ENCODE data around the gene GRHPR.
"Not testable (repeated sequence)": the region's sequence is repeated elsewhere in the genome, so short reads cannot be mapped to it uniquely, and the experiment has no call there.

The GRHPR gene

DNA sequence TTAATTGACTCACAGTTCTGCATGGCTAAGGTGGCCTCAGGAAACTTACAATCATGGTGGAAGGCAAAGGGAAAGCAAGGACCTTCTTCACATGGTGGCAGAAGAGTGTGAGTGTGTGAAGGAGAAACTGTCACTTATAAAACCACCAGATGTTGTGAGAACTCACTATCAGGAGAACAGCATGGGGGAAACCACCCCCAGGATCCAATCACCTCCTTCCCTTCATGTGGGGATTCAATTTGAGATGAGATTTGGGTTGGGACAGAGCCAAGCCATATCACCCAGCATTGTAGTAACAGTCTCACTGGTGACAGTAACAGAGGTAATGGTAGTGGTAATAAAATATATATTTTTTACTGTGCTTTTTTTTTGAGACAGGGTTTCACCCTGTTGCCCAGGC lies 24.6 kb downstream of the GRHPR start:
- DNase-seq (ENCODE audit: low read depth): no peak

DNA sequence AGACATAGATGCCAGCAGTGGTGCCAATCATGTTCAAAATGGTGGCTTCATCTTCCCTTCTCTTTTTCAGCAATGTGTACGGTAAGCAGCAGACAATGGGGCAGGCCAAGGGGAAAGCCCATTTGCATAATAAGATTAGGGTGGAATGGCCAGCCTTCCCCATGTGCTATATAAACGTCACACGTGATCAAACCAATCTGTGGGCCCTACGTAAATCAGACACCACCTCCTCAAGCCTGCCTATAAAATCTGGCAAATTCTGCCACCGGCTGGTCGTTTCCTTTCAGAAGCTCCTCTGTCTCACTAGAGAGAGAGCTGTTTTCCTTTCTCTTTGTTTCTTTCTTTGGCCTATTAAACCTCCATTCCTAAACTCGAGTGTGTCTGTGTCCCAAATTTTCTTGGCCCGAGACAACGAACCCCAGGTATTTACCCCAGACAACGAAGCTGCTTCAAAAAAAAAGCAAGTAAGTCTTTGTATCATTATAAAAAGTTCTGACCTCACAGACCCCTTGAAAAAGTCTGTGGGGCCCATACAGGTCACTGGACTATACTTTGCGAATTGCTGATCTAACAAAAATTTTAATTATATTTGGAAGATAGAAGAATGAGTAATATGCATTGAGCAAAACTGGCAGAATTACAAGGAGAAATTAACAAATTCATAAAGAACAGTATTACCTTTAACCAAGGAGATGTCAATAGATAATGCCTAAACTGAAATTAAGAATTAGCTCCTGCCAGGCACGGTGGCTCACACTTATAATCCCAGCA lies 27.6 kb downstream of the GRHPR start:
- no peak for DNase-seq (ENCODE audit: low read depth)

DNA sequence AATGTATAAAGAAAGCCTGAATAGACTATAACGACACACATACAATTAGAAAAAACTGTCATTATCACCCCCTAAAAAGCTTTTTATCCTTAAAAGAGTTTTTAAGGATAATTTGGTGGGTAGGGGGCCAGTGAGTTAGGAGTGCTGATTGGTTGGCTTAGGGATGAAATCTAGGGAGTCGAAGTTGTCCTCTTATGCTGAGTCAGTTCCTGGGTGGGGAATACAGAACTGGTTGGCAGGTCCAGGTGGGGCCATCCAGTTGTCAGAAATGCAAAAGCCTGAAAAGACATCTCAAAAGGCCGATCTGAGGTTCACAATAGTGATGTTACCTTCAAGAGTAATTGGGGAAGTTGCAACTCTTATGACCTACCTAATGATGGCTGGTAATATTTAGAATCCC lies 29.1 kb downstream of the GRHPR start:
- DNase-seq (ENCODE audit: low read depth): no peak

DNA sequence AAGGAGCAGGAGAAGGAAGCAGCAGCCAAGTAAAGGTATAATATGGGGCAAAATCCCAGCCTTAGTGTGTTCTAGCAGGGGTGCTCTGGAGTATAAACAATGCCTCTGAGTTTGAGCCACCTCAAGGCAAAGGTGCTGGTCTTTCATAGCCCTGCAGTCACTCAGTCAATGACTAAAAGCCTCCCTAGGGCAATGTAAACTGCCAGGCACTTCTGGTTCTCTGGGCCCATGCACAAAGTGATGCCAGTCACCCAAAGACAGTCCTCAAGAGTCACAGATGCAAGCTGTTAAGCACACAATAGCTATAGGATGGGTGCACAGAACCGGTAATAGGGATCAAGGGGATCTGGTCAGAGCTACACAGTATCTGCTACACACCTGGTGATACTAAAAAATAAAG lies 30.1 kb downstream of the GRHPR start:
- DNase-seq (ENCODE audit: low read depth): no peak

DNA sequence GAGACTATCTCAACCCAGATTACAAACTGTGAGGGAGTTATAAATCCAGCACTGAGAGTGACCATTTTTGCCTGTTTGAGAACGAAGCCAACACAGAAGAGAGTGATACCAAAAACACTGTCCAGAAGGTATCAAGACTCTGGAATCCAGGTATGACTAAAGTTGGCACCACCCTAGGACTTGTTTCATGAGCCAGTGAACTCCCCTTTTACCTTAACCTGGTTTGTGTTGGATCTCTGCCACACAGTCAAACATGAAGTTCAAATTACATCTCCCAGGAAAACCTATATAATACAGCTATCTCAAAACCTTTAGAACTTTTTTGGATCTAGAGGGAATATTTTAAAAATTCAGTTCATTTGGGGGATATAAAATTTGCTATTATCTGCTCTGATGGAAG lies 31.3 kb downstream of the GRHPR start:
- DNase-seq (ENCODE audit: low read depth): no peak

DNA sequence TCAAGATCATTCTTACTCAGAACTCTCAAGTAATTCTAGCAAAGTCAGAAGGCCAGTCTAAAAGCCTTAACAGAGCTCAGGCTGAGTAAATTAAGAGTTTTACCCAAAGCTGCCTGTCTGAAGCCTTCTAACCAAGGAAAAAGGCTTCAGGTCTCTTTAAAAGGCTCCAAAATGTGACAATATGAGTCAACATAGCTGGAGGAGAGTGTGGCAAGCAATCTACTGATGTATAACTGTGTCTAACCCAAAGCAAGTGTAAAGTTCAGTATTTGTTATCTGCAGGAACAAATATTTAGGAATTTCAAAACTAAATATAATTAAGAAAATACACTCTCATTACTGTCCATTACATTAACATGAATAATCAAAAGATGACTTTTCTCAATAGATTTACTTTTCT lies 31.7 kb downstream of the GRHPR start:
- DNase-seq (ENCODE audit: low read depth): no peak

DNA sequence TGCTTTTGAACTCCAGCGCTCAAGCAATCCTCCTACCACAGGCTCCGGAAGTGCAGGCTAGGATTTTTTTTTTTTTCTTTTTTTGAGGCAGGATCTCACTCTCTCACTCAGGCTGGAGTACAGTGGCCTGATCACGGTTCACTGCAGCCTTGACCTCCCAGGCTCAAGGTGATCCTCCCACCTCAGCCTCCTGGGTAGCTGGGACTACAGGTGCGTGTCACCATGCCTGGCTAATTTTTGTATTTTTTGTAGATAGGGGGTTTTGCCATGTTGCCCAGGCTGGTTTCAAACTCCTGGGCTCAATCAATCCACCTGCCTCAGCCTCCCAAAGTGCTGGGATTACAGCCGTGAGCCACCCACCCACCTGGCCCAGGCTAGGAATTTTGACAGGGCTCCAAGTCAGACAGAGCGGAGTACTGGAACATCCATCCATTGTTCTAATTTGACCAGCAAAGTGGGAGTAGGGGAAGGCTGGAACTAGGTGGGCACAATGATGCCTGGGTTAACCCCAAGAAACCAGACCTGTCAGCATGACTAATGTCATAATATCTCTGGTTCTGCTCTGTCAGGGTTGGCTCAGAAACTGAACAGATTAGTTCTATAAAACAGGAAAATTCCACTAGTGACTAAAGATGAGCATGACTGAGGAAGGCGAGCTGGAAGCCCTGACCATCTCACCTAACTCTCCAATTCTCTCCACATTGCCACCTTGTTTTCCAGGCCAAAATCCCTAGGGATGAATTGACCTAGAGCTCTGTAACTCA lies 33.6 kb downstream of the GRHPR start:
- no peak for DNase-seq (ENCODE audit: low read depth)

DNA sequence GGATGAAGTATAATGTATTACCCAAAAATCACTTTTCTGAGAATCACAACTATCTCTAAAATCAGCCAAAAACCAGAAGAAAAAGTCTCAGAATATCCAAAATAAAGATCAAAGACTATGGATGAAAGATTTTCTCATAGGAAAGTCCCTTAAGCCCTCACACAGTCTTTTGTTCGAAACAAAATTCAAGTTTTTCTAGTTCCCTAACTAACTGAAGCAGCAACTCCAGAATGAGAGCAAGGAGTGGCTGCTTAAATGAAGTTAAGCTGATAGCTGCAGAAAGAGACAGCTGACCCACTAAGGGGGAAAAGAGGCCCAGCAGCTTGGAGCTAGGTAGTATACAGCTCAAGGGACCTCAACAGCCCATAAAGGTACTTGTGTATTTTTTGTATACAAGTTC lies 34.3 kb downstream of the GRHPR start:
- DNase-seq (ENCODE audit: low read depth): no peak

DNA sequence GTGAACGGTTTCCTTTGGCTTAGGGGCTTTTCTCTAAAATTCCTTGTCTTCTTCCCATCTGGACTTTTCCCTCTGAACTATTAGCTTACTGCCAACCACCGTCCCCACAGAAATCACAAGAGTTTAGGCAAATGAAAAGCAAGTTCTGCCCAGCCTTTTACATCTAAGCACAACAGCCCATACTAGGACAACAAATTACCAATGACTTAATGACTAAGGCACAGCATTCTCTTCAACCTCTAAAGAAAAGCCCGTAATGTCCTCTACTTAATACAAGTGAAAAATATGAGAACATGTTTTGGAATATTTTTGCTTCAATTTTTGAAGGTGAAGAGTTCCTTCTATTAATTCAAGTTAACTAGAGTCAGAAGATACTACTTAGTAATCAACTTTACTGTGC lies 41.5 kb downstream of the GRHPR start:
- DNase-seq (ENCODE audit: low read depth): no peak

DNA sequence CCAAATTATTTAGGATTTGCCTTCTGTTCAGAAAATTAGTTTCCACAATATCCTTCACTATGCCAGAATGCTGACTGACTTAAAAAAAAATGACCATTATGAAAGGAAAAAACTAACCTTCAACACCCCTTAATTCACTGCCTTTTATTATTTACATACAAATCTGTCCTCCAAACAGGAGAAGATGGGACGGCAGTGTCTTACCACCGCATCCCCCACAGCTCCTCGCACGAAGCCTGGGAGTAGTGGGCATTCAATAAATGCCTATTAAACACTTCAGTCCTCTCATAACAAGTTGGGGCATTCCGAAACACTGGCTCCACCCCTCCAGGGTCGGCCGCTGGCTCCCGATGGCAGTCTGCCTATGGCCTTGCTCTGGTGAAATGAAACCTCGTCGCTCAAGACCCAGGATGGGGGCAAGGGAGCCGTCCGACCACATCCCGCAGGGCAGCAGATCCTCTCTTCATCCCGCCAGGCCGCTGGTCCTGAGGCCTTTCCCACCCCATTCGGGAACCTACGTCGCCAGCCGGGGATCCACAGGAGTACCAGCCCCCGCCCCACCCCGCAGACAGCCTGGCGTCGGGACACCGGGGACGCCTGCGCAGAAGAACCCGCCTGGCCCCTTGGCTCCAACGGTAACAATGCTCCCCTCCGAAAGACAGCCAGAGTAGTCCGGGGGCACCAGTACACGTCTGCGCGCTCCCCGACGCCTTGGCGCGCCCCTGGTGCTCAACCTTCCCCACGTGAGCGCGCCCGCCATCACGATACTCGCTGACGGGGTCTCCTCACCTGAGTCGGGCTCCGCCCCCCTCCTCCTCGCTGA lies 42.1 kb downstream of the GRHPR start:
- DNase-seq (ENCODE audit: low read depth): no peak

DNA sequence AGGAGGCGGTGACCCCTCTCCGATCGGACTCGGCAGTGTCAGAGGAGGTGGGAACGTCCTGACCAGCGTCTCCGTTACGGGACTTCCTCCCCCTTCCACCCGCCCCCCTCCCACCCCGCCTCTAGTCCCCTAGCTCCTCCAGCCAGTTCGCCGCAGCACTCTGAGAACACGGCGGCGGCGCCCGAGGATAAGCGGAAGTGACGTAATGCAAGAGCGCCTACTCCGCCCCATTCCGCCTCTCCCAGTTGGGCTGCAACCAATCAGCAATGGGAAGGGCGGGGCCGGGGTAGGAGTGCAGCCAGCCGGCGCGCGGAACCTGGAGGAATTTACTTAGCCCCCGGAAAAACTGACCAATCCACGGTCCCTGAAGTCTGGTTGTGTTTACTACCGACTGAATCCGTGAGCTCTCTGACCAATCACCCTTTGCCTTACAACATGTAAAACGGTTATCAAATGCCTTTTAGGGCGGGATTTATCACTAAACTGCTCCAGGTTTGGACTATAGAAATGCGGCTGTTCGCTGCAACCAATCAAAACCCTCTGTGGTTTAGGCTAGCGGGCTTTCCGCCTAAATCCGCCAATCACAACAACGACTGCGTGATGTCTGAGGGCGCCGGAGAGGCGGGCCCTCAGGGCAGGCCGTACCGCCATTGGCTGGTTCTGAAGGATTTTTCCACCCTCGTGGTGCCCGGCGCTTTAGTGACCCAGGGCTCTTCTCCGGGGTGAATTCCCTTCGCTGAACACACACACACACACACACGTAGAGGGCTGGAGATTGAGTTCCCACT lies 42.9 kb downstream of the GRHPR start, which contains the start of gene ZBTB5:
Gene ZBTB5, minus strand, starts transcription at position 202 of the 788 bp plus-strand sequence. CDS start 22,899 bp downstream, outside the sequence.
- peak; percentile 97 for DNase-seq (ENCODE audit: low read depth)

DNA sequence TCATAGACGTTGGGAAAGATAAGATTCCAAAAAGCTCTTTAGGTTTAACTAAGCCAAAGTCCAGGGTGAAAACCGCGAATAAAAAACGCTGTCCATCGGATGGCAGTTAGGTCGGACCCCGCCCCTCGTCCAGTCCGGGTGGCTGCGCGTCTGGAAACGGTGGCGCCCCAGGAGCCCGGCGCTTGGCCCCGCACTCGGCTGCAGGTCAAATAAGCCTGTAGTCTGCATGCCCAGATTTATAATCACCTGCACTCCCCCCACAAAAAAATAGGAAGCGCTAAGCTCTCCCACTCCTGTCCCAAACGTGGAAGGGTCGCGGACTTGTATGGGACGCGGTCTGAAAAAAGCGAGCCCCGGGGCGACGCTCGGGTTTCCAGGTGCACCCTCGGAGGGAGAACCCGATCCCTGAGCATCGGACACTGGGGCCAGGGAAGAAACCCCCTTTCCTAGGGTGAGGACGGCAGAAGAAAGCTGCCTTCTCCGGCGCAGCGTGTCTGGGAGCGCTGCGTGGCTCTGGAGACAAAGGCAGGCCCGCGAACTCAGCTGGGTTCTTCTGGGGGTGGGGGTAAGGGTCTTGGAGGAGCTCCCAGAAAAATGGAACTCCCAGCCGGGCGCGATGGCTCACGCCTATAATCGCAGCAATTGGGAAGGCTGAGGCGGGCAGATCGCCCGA lies 43.7 kb downstream of the GRHPR start:
- DNase-seq (ENCODE audit: low read depth): peak; percentile 47

DNA sequence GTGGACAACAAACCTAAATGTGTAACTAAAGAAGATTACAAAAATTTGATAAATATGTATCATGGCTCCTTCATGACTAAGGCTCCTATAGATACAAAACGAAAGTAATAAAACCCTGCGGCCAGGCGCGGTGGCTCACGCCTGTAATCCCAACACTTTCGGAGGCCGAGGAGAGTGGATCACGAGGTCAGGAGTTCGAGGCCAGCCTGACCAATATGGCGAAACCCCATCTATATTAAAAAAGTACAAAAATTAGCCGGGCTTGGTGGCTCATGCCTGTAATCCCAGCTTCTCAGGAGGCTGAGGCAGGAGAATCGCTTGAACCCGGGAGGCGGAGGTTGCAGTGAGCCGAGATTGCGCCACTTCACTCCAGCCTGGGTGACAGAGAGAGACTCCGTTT lies 45.0 kb downstream of the GRHPR start:
- DNase-seq (ENCODE audit: low read depth): not testable (repeated sequence)

DNA sequence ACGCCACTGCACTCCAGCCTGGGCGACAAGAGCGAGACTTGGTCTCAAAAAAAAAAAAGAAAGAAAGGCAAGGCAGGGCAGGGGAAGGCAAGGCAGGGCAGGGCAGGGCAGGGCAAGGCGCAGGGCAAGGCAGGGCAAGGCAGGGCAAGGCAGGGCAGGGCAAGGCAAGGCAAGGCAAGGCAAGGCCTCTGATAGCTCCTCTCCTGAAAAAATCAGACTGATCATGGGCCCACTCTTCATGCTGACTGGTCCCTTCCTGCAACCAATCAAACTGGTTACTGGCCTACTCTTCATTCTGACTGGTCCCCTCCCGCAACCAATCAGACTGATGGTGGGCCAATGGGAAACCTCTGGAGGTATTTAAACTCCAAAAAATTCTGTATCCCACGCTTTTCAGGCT lies 46.1 kb downstream of the GRHPR start:
- DNase-seq (ENCODE audit: low read depth): no peak

DNA sequence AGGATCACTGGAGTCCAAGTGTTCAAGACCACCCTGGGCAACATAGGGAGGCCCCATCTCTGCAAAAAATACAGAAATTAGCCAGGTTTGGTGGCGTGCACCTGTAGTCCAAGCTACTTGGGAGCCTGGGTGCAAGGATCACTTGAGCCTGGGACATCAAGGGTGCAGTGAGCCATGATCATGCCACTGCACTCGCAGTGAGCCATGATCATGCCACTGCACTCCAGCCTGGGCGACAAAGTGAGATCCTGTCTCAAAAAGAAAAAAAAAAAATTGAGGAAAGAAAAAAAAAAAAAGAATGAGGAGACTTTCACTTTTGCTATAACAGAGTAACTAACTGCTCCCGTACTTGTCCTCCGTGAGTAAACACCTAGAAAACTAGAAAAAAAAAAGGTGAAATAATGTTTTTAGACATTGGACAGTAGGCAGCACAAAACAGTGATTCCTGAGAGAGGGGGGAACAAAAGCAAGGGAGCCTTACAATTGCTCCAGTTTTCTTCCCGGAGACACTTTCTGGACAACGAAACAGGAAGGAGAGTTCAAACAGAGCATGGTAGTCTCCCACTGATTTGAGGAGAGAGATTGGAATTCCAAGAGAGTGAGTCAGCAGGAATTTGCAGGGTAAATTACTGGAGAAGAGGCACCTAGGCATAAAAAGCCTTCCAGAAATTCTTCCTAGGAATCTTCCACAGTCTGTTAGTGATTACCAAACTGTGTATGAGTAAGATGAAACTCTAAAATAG lies 49.6 kb downstream of the GRHPR start:
- DNase-seq (ENCODE audit: low read depth): no peak

DNA sequence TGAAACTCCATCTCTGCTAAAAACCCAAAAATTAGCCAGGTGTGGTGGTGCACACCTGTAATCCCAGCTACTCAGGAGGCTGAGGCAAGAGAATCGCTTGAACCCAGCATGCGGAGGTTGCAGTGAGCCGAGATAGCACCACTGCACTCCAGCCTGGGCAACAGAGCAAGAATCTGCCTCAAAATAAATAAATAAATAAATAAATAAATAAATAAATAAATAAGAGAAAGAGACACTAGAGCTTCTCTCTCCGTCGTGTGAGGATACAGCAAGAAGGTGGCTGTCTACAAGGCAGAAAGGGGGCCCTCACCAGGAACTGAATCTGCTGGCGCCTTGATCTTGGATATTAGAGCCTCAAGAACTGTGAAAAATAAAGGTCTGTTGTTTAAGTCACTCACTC lies 51.5 kb downstream of the GRHPR start:
- not testable (repeated sequence) for DNase-seq (ENCODE audit: low read depth)

DNA sequence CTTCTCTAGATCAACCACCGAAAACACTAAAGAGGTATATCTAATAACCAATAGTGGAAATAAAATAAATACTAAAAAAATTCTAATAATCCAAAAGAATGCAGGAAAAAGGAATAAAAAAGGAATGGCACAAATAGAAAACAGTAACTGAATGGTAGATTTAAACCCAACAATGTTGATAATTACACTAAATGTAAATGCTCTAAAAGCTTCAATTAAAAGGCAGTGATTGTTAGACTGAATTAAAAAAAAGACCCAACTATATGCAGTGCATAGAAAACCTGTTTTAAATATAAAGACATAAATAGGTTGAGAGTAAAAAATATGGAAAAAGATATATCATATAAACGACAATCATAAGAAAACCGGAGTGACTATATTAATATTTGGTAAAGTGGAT lies 51.9 kb downstream of the GRHPR start:
- no peak for DNase-seq (ENCODE audit: low read depth)

DNA sequence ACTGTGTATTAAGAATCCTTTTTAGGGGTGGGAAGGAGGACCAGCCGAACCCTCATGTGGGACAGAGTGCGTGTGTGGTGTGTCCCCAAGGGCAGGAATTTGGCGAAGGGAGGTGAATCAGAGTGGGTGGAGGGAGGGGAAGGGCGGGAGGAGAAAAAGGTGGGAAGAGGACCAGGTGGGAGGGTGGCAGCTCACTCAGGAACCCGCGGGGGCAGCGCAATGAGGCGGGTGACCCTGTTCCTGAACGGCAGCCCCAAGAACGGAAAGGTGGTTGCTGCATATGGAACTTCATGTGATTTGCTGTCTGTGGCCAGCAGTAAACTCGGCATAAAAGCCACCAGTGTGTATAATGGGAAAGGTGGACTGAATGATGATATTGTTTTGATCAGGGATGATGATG lies 54.4 kb downstream of the GRHPR start:
- DNase-seq (ENCODE audit: low read depth): no peak

DNA sequence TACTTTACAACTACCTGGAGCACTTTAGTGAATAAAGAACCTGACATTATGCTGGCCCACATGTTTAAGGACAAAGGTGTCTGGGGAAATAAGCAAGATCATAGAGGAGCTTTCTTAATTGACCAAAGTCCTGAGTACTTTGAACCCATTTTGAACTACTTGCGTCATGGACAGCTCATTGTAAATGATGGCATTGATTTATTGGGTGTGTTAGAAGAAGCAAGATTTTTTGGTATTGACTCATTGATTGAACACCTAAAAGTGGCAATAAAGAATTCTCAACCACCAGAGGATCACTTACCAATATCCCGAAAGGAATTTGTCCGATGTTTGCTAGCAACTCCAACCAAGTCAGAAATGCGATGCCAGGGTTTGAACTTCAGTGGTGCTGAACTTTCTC lies 54.9 kb downstream of the GRHPR start:
- DNase-seq (ENCODE audit: low read depth): not testable (repeated sequence)

DNA sequence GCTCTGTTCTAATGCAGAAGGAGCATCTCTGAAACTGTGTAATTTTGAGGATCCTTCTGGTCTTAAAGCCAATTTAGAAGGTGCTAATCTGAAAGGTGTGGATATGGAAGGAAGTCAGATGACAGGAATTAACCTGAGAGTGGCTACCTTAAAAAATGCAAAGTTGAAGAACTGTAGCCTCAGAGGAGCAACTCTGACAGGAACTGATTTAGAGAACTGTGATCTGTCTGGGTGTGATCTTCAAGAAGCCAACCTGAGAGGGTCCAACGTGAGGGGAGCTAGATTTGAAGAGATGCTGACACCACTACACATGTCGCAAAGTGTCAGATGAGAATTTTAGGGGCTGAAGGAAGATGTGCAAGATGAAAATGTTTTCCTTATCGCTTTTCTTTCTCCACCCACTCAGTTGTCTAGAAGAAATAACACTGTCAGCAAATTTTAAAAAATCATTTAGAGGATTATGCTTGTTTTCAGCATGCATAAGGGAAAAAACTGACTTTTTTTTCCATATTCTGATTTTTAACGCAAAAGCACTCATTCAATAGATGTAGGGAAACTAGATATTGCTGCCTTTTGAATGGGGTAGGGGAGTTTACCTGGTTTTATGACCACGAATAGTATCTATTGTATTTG lies 55.6 kb downstream of the GRHPR start:
- DNase-seq (ENCODE audit: low read depth): not testable (repeated sequence)

All from CMK (cell line).